Measurements from ENCODE around the gene STK38.

STK38 gene

GRCh38 chr6:36492092-36492491 is 55.2 kb downstream of the STK38 start:
- Histone ChIP-seq H3K4ac (ENCODE audit: low read length) (no peak overlapping the region), H2BK15ac (ENCODE audit: low read length) (no peak overlapping the region), H2BK5ac (ENCODE audit: low read length) (no peak overlapping the region), H3K27me3 (ENCODE audit: control insufficient read depth in 3 of 3, insufficient read depth in 3 of 3, low read depth in 1 of 3, low read length in 3 of 3) (no peaks in the 10 kb centered on the region), H3K9ac (ENCODE audit: low read depth, low read length, poor library complexity) (no peak overlapping the region), H2AFZ (ENCODE audit: low read length) (no peak overlapping the region), H2AK5ac (ENCODE audit: low read depth, low read length) (no peak overlapping the region), H3K36me3 (replicated peaks in 1 of 2; ENCODE audit: control insufficient read depth in 2 of 2, insufficient read depth in 2 of 2, low read length in 2 of 2) (peaks cover 13 to 80% of the 10 kb centered on the region in 2 donors), H4K8ac (ENCODE audit: low read depth, low read length) (no peak overlapping the region), H3K9me3 (replicated peaks in 1 of 2; ENCODE audit: control insufficient read depth in 2 of 2, insufficient read depth in 1 of 2, low read depth in 1 of 2, low read length in 2 of 2) (no peaks in the 10 kb centered on the region), H4K91ac (ENCODE audit: low read depth, low read length, poor library complexity) (no peak overlapping the region), H3K79me1 (ENCODE audit: low read depth, low read length) (peaks cover 2% of the 10 kb centered on the region), H3K27ac (replicated peaks; ENCODE audit: low read length) (no peak overlapping the region), H3K23ac (ENCODE audit: low read depth, low read length, poor library complexity) (no peak overlapping the region), H3K14ac (ENCODE audit: low read length) (no peak overlapping the region), H3K4me2 (ENCODE audit: insufficient read depth, low read length, poor library complexity, severe bottlenecking) (no peak overlapping the region), H2BK12ac (ENCODE audit: low read length) (no peak overlapping the region), H3K4me3 (ENCODE audit: low read length in 2 of 2) (no peak overlapping the region), H3K4me1 (ENCODE audit: control insufficient read depth in 2 of 2, insufficient read depth in 1 of 2, low read depth in 1 of 2, low read length in 2 of 2) (peaks cover 12 to 18% of the 10 kb centered on the region in 2 donors), H3K18ac (ENCODE audit: low read length) (no peak overlapping the region), H2BK120ac (ENCODE audit: low read depth, low read length) (no peak overlapping the region)
- DNase-seq (ENCODE audit: low spot score) = no peak
- WGBS, 2 donors (ENCODE audit: extremely low coverage in 2 of 2, insufficient read length in 2 of 2, insufficient replicate concordance in 1 of 2) = no CpG with 5 or more reads among the region's 4 CpGs

GRCh38 chr6:36491378-36491965 is 55.8 kb downstream of the STK38 start:
- H3K14ac ChIP-seq (ENCODE audit: low read length) = no peak overlapping the region
- H3K23ac ChIP-seq (ENCODE audit: low read depth, low read length, poor library complexity) = no peak overlapping the region
- DNase-seq (ENCODE audit: low spot score) = no peak
- H2BK15ac ChIP-seq (ENCODE audit: low read length) = no peak overlapping the region
- no peak overlapping the region for H3K4ac ChIP-seq (ENCODE audit: low read length)
- no peak overlapping the region for H2AFZ ChIP-seq (ENCODE audit: low read length)
- no peak overlapping the region for H4K91ac ChIP-seq (ENCODE audit: low read depth, low read length, poor library complexity)
- no peak overlapping the region for H2BK120ac ChIP-seq (ENCODE audit: low read depth, low read length)
- no peak overlapping the region for H2AK5ac ChIP-seq (ENCODE audit: low read depth, low read length)
- H2BK12ac ChIP-seq (ENCODE audit: low read length) = no peak overlapping the region
- no peak overlapping the region for H3K4me3 ChIP-seq (ENCODE audit: low read length in 2 of 2)
- H3K4me1 ChIP-seq (ENCODE audit: control insufficient read depth in 2 of 2, insufficient read depth in 1 of 2, low read depth in 1 of 2, low read length in 2 of 2) = peaks cover 12 to 18% of the 10 kb centered on the region in 2 donors
- WGBS, 2 donors (ENCODE audit: extremely low coverage in 2 of 2, insufficient read length in 2 of 2, insufficient replicate concordance in 1 of 2) = no CpG with 5 or more reads among the region's 7 CpGs
- peaks cover 16 to 80% of the 10 kb centered on the region in 2 donors for H3K36me3 ChIP-seq (replicated peaks in 1 of 2; ENCODE audit: control insufficient read depth in 2 of 2, insufficient read depth in 2 of 2, low read length in 2 of 2)
- no peak overlapping the region for H2BK5ac ChIP-seq (ENCODE audit: low read length)
- H3K79me1 ChIP-seq (ENCODE audit: low read depth, low read length) = peaks cover 2% of the 10 kb centered on the region
- H4K8ac ChIP-seq (ENCODE audit: low read depth, low read length) = no peak overlapping the region
- no peaks in the 10 kb centered on the region for H3K27me3 ChIP-seq (ENCODE audit: control insufficient read depth in 3 of 3, insufficient read depth in 3 of 3, low read depth in 1 of 3, low read length in 3 of 3)
- no peaks in the 10 kb centered on the region for H3K9me3 ChIP-seq (replicated peaks in 1 of 2; ENCODE audit: control insufficient read depth in 2 of 2, insufficient read depth in 1 of 2, low read depth in 1 of 2, low read length in 2 of 2)
- H3K27ac ChIP-seq (replicated peaks; ENCODE audit: low read length) = no peak overlapping the region
- H3K9ac ChIP-seq (ENCODE audit: low read depth, low read length, poor library complexity) = no peak overlapping the region
- no peak overlapping the region for H3K4me2 ChIP-seq (ENCODE audit: insufficient read depth, low read length, poor library complexity, severe bottlenecking)
- H3K18ac ChIP-seq (ENCODE audit: low read length) = no peak overlapping the region

GRCh38 chr6:36489426-36489825 is 57.9 kb downstream of the STK38 start:
- no peak overlapping the region for H3K23ac ChIP-seq (ENCODE audit: low read depth, low read length, poor library complexity)

GRCh38 chr6:36488221-36488620 is 59.1 kb downstream of the STK38 start:
- H3K4me3 ChIP-seq (ENCODE audit: low read length in 2 of 2) = no peak overlapping the region
- H3K9me3 ChIP-seq (replicated peaks in 1 of 2; ENCODE audit: control insufficient read depth in 2 of 2, insufficient read depth in 1 of 2, low read depth in 1 of 2, low read length in 2 of 2) = no peaks in the 10 kb centered on the region
- no peaks in the 10 kb centered on the region for H3K79me1 ChIP-seq (ENCODE audit: low read depth, low read length)
- no peak overlapping the region for H2AFZ ChIP-seq (ENCODE audit: low read length)
- no peak overlapping the region for H3K9ac ChIP-seq (ENCODE audit: low read depth, low read length, poor library complexity)
- no peak overlapping the region for H3K4me2 ChIP-seq (ENCODE audit: insufficient read depth, low read length, poor library complexity, severe bottlenecking)
- H3K27ac ChIP-seq (replicated peaks; ENCODE audit: low read length) = no peak overlapping the region
- DNase-seq (ENCODE audit: low spot score) = no peak
- H3K4ac ChIP-seq (ENCODE audit: low read length) = no peak overlapping the region
- peaks cover 9 to 78% of the 10 kb centered on the region in 2 donors for H3K36me3 ChIP-seq (replicated peaks in 1 of 2; ENCODE audit: control insufficient read depth in 2 of 2, insufficient read depth in 2 of 2, low read length in 2 of 2)
- no peak overlapping the region for H4K91ac ChIP-seq (ENCODE audit: low read depth, low read length, poor library complexity)
- no peak overlapping the region for H3K23ac ChIP-seq (ENCODE audit: low read depth, low read length, poor library complexity)
- no peak overlapping the region for H2AK5ac ChIP-seq (ENCODE audit: low read depth, low read length)
- no peak overlapping the region for H2BK15ac ChIP-seq (ENCODE audit: low read length)
- no peak overlapping the region for H3K14ac ChIP-seq (ENCODE audit: low read length)
- H2BK5ac ChIP-seq (ENCODE audit: low read length) = no peak overlapping the region
- no peak overlapping the region for H3K18ac ChIP-seq (ENCODE audit: low read length)
- H3K27me3 ChIP-seq (ENCODE audit: control insufficient read depth in 3 of 3, insufficient read depth in 3 of 3, low read depth in 1 of 3, low read length in 3 of 3) = no peaks in the 10 kb centered on the region
- no peak overlapping the region for H2BK12ac ChIP-seq (ENCODE audit: low read length)
- no peak overlapping the region for H2BK120ac ChIP-seq (ENCODE audit: low read depth, low read length)
- no peak overlapping the region for H4K8ac ChIP-seq (ENCODE audit: low read depth, low read length)
- H3K4me1 ChIP-seq (ENCODE audit: control insufficient read depth in 2 of 2, insufficient read depth in 1 of 2, low read depth in 1 of 2, low read length in 2 of 2) = peaks cover 1 to 6% of the 10 kb centered on the region in 2 donors

More at GRCh38 chr6:36489426-36489825, 57.9 kb downstream of the STK38 start:
- Histone ChIP-seq H2BK12ac (ENCODE audit: low read length) (no peak overlapping the region), H3K27me3 (ENCODE audit: control insufficient read depth in 3 of 3, insufficient read depth in 3 of 3, low read depth in 1 of 3, low read length in 3 of 3) (no peaks in the 10 kb centered on the region), H3K4me3 (ENCODE audit: low read length in 2 of 2) (no peak overlapping the region), H2AFZ (ENCODE audit: low read length) (no peak overlapping the region), H2BK120ac (ENCODE audit: low read depth, low read length) (no peak overlapping the region), H3K9ac (ENCODE audit: low read depth, low read length, poor library complexity) (no peak overlapping the region), H2BK15ac (ENCODE audit: low read length) (no peak overlapping the region), H3K18ac (ENCODE audit: low read length) (no peak overlapping the region), H3K4ac (ENCODE audit: low read length) (no peak overlapping the region), H4K8ac (ENCODE audit: low read depth, low read length) (no peak overlapping the region), H3K36me3 (replicated peaks in 1 of 2; ENCODE audit: control insufficient read depth in 2 of 2, insufficient read depth in 2 of 2, low read length in 2 of 2) (peaks cover 9 to 80% of the 10 kb centered on the region in 2 donors), H4K91ac (ENCODE audit: low read depth, low read length, poor library complexity) (no peak overlapping the region), H2BK5ac (ENCODE audit: low read length) (no peak overlapping the region), H3K4me1 (ENCODE audit: control insufficient read depth in 2 of 2, insufficient read depth in 1 of 2, low read depth in 1 of 2, low read length in 2 of 2) (peaks cover 10 to 14% of the 10 kb centered on the region in 2 donors), H3K27ac (replicated peaks; ENCODE audit: low read length) (no peak overlapping the region), H3K14ac (ENCODE audit: low read length) (no peak overlapping the region), H3K79me1 (ENCODE audit: low read depth, low read length) (peaks cover 2% of the 10 kb centered on the region), H2AK5ac (ENCODE audit: low read depth, low read length) (no peak overlapping the region), H3K9me3 (replicated peaks in 1 of 2; ENCODE audit: control insufficient read depth in 2 of 2, insufficient read depth in 1 of 2, low read depth in 1 of 2, low read length in 2 of 2) (no peaks in the 10 kb centered on the region), H3K4me2 (ENCODE audit: insufficient read depth, low read length, poor library complexity, severe bottlenecking) (no peak overlapping the region)
- DNase-seq (ENCODE audit: low spot score) = no peak
- no CpG with 5 or more reads among the region's 4 CpGs for WGBS, 2 donors (ENCODE audit: extremely low coverage in 2 of 2, insufficient read length in 2 of 2, insufficient replicate concordance in 1 of 2)
